ENCODE results near the gene WASHC2C. TPM values are rescaled to one million over a fixed set of nuclear protein-coding genes. Genes with fewer than 3 reads are reported as not detected.
"Not testable (repeated sequence)": the region's sequence is repeated elsewhere in the genome, so short reads cannot be mapped to it uniquely, and the experiment has no call there.

The WASHC2C gene
- total RNA-seq: 39.3 and 42.7 TPM in 2 replicates
- 24.0 TPM for polyA plus RNA-seq (2012)

DNA sequence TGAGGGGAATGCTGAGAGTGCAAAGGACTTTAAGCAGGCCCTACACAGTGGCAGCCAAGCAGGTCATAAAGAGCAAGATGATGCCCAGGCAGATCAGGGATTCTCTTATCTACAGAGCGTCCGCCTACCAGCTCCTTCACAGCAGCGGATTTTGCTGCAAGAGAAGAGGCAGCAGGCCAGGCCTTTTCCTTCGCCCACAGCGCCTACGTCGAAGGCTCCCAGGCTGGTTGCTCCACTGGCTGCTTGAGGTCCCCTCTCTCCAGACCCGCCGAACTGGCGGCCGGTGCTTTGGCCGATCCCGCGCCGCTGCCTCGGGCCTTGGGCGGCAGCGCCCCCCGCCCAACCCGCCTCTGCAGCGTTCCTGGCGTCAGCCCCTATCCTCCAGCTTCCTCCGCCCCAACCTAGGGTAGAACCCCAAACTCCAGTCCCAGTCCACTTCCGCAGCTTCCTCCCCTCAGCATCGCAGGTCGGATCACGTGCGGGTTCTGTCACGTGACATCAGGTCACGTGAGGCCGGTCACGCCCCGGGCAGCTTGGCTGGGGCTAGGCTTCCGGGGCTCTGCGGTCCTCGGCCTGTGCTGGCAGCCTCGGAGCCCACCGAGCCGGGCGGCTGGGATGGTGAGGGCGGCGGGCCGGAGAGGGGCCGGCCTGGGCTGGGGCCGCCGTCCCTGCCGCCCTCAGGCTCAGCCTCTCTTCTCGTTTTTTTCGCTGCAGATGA, at the start of gene WASHC2C:
Gene WASHC2C, plus strand, starts transcription at position 564 of the 718 bp plus-strand sequence. Its CDS starts 52 bp downstream, at position 616.
- peak; percentile 84 for DNase-seq (ENCODE audit: low read depth)

GRCh38 chr10:45678467-45678866, 48.6 kb upstream of the WASHC2C start:
- DNase-seq (ENCODE audit: low read depth): not testable (repeated sequence)

DNA sequence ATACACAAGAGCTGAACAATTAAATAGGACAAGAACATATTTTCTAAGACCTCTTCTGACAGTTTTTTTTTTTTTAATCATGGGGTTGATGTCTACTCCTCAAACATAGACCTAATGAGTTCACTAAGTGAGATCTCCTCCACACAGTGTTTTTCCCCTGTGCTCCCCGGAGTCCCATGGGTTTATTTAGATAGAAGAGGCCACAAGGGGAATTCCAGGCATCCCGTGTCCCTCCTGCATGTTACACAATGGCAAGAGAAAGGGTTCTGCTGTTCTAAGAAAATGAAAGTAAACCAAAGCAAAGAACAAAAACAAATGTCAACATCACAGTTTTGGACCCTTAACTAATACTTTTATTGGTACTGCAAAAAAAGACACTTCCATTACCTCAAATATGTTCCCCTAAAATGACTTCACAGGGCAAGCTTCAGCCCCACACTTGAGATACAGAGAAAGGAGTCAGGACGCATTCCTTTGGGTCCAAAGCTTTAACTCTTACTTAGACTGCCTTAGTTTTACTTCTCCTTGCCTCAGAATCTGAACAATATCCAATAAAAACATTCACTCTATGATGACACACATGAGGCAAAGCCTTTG, 16.8 kb upstream of the WASHC2C start:
- DNase-seq (ENCODE audit: low read depth): peak; percentile 6

DNA sequence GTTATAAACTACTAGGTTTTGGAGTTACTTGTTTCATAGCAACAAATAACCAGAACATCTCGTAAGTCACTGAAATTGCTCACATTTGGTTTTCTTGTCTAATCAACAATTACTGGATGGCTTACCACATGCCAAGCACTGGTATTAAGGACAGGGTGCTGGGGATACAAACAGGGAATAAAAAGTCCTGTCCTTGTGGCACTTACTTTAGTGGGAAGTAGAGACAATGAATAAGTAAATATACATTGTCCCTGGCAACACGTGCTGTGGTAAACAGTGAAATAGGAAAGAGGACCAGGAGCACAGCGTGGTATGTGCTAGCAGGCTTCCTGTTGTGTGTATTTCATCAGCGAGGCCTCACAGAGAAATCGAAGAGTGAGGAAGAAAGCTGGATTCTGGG, 15.8 kb upstream of the WASHC2C start:
- not testable (repeated sequence) for DNase-seq (ENCODE audit: low read depth)

- not testable (repeated sequence) for DNase-seq (ENCODE audit: low read depth)
These were observed 10.0 kb upstream of the WASHC2C start for GRCh38 chr10:45717053-45717452.

- DNase-seq (ENCODE audit: low read depth): not testable (repeated sequence)
These were observed 9.4 kb upstream of the WASHC2C start for GRCh38 chr10:45717642-45718041.

- not testable (repeated sequence) for DNase-seq (ENCODE audit: low read depth)
These were observed 5.6 kb upstream of the WASHC2C start for GRCh38 chr10:45721503-45721902.

DNA sequence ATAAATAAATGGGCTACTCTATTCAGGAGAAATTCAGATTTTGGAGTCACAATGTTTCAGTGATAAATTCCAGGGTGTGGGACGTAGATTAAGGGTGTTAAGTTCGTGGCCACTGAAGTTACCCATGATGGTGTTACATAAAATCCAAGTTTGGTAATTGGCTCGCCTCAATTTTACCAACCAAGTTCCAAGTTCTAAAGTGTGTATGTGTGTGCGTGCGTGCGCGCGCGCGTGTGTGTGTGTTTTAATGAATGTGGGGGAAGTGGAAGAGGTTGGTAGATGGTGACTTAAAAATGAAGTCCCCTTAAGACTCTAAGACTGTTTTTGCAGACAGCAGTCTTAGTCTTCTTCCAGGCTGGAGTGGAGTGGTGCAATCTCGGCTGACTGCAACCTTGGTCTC, 3.2 kb upstream of the WASHC2C start:
- DNase-seq (ENCODE audit: low read depth): not testable (repeated sequence)

DNA sequence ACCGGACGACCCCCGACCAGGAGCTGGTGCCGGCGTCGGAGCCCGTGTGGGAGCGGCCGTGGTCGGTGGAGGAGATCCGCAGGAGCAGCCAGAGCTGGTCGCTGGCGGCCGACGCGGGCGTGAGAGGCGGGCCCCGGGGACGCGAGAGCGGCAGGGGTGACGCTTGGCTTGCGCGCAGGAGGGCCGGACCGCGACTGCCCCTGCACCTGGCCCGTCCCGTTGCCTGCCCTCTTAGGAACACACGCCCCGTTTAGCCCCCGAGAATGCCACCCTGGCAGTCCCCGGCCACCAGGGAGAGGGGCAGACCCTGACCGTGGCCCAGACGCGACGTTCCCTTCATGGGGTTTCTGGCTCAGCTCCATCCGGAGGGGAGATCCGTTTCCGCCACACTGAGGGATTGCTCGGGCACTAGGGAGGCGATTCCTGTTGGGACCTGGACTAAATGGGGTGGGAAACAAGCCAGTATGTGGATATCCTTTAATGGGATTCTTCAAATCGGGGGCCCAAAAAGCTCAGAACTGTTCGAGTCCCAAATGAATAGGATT, 427 bp downstream of the WASHC2C start:
- DNase-seq (ENCODE audit: low read depth): not testable (repeated sequence)

DNA sequence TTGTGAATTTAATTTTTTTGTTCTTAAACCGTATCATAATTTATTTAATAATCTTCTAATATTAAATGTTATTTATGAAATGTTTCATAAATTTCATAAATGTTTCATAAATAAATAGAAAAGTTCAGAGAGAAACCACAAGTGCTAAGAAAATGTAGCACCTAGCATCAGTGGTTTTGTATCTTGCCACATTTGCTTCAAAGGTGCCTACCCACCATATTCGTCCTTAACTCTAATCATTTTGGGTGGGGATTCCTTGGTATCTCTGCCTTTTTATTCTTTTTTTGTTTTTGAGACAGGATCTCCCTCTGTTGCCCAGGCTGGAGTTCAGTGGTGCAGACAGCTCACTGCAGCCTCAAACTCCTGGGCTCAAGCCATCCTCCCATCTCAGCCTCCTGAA, 7.4 kb downstream of the WASHC2C start:
- not testable (repeated sequence) for DNase-seq (ENCODE audit: low read depth)

DNA sequence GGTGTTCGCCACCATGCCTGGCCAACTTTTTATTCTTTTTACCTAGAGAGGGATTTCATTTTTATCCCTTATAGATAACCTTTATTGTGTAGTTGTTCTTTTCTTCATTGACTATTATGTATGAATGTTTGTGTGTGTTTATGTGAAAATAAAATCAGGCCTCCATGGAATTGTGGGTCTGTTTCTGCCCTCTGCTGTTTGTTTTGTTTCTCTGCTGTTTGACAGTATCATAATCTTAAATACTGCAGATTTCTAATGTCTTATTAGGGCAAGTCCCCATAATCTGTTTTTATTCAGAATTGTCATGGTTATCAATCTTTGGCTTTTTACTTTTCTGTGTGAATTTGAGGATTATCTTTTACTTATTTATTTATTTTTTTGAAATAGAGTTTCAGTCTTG, 7.8 kb downstream of the WASHC2C start:
- DNase-seq (ENCODE audit: low read depth): not testable (repeated sequence)

DNA sequence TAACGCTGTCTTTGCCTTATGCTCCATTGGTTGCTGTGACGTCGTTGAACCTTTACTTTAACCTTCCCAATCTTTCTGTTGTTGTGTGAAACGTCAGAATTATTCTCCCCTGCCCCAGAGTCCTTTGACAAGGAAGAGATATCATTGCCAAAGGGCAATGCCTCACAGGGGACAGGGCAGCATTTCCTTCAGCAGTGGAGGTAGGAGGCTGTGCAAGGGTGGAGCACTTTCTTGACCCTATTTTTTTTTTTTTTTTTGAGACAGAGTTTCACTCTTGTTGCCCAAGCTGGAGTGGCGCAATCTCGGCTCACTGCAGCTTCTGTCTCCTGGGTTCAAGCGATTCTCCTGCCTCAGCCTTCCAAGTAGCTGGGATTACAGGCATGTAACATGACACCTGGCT, 14.5 kb downstream of the WASHC2C start:
- DNase-seq (ENCODE audit: low read depth): not testable (repeated sequence)

DNA sequence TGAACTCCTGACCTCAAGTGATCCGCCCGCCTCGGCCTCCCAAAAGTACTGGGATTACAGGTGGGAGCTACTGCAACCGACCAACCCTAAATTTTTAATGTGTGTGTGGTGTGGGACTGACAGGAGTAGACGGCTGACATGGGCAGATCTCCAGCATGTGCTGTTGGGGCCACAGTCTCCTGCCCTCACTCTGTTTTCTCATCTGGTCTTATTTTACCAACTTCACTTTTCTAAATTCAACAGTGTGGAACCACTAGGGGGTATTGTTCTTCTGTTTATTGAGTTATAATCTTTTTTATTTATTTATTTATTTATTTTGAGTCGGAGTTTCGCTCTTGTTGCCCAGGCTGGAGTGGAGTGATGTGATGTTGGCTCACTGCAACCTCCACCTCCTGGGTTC, 14.9 kb downstream of the WASHC2C start:
- not testable (repeated sequence) for DNase-seq (ENCODE audit: low read depth)

DNA sequence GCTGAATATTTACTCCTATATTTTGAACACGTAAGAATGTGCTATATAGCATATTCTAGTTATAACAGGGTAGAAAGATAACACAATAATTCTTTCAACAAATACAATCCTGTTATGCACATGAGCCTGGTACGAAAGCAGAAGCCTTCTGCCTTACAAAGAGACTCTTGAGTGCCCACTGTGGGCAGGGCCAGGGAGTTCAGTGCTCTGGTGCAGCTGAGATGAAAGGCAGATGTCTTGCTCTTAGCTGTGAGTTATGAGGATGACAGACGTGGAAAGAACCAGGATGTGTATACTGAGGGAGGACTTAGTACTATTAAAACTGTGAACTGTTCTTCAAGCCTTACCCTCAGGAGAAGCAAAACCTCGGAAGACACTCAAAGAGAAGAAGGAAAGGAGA, 24.1 kb downstream of the WASHC2C start:
- DNase-seq (ENCODE audit: low read depth): not testable (repeated sequence)

GRCh38 chr10:45752210-45752609, 25.1 kb downstream of the WASHC2C start:
- DNase-seq (ENCODE audit: low read depth): not testable (repeated sequence)

- not testable (repeated sequence) for DNase-seq (ENCODE audit: low read depth)
These were observed 27.0 kb downstream of the WASHC2C start for GRCh38 chr10:45753979-45754495.

DNA sequence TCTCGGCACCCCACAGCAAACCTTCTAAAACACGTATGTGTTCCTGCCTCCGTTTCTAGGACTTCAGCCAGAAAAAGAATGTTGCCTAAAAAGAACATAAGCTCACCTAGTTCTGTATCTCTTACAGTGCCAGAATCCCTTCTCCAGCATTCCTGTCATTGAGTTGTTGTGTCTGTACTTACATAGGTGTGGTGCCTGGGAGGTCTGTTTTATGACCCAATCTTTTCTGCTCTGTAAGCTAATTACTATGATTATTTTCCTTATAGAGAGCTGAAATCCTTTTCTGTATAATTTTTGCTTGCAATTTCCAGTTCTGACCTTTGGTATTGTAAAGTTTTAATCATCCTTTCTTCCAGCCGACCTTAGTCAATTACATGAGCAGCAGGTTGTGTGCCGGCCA, 28.0 kb downstream of the WASHC2C start:
- not testable (repeated sequence) for DNase-seq (ENCODE audit: low read depth)

DNA sequence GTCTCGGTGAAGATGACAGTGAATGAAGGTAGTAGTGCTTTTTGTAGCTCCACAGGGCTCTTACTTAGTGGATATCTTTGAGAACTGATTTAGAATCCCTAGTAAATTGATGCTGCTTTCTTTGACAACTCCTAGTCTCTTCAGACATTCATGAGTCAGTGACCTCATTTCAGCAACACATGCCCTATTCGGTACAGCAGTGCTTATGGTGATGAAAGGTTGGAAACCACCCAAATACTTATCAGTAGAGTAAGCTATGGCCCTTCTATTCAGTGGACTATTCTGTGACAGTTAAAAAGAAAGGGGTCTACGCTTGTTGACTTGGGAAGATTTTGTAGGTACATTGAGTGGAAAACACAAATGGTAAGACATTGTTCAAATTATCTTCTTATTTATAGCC, 29.0 kb downstream of the WASHC2C start:
- not testable (repeated sequence) for DNase-seq (ENCODE audit: low read depth)

- not testable (repeated sequence) for DNase-seq (ENCODE audit: low read depth)
These were observed 30.8 kb downstream of the WASHC2C start for GRCh38 chr10:45757661-45758396.

GRCh38 chr10:45761622-45762021, 34.6 kb downstream of the WASHC2C start:
- not testable (repeated sequence) for DNase-seq (ENCODE audit: low read depth)

- not testable (repeated sequence) for DNase-seq (ENCODE audit: low read depth)
These were observed 36.0 kb downstream of the WASHC2C start for GRCh38 chr10:45763037-45763436.

Data from myocyte (in vitro differentiated cells).